ENCODE results near the gene LGALS7B.
"Not testable (repeated sequence)": the region's sequence is repeated elsewhere in the genome, so short reads cannot be mapped to it uniquely, and the experiment has no call there.

The LGALS7B gene

DNA sequence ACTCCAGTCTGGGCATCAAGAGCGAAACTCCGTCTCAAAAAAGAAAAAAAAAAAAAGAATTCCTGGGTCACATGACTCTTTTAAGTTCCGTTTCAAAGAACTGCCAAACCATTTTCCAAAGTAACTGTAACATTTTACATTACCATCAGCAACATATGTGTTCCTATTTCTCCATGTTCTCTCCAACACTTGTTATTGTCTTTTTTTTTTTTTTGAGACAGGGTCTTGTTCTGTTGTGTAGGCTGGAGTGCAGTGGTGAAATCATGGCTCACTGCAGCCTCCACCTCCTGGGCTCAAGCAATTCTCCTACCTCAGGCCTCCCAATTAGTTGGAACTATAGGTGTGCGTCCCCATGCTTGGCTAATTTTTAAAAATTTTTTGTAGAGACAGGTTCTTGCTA, 6.5 kb downstream of the LGALS7B start:
- Histone ChIP-seq H3K9me3 (ENCODE audit: insufficient read depth, low read length) (no peaks in the 10 kb centered on the region), H3K9me2 (replicated peaks; ENCODE audit: insufficient read depth, low read length) (no peaks in the 10 kb centered on the region), H3K9ac (ENCODE audit: low read length) (no peak overlapping the region), H3F3A (ENCODE audit: insufficient read depth) (no peaks in the 10 kb centered on the region), H2AFZ (ENCODE audit: low read depth, low read length, severe bottlenecking) (no peak overlapping the region), H3K79me2 (ENCODE audit: insufficient read depth, low read length) (no peaks in the 10 kb centered on the region), H4K20me1 (ENCODE audit: low read depth, low read length) (no peaks in the 10 kb centered on the region), H3K27ac (ENCODE audit: low read depth, low read length) (no peak overlapping the region), H3K4me3 (ENCODE audit: insufficient read depth, low read length, poor library complexity, severe bottlenecking) (no peak overlapping the region), H3K4me2 (ENCODE audit: low read depth, low read length, poor library complexity, severe bottlenecking) (no peak overlapping the region), H3K27me3 (ENCODE audit: low read length) (no peaks in the 10 kb centered on the region), H3K36me3 (ENCODE audit: low read length) (no peaks in the 10 kb centered on the region)
- TF ChIP-seq EZH2phosphoT487 (conservative IDR thresholded peaks at IDR 0.05; ENCODE audit: low read length): no peak
- TF ChIP-seq, protein P1, sequence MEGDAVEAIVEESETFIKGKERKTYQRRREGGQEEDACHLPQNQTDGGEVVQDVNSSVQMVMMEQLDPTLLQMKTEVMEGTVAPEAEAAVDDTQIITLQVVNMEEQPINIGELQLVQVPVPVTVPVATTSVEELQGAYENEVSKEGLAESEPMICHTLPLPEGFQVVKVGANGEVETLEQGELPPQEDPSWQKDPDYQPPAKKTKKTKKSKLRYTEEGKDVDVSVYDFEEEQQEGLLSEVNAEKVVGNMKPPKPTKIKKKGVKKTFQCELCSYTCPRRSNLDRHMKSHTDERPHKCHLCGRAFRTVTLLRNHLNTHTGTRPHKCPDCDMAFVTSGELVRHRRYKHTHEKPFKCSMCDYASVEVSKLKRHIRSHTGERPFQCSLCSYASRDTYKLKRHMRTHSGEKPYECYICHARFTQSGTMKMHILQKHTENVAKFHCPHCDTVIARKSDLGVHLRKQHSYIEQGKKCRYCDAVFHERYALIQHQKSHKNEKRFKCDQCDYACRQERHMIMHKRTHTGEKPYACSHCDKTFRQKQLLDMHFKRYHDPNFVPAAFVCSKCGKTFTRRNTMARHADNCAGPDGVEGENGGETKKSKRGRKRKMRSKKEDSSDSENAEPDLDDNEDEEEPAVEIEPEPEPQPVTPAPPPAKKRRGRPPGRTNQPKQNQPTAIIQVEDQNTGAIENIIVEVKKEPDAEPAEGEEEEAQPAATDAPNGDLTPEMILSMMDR (IDR thresholded peaks at IDR 0.05; ENCODE audit: insufficient read depth, low read length, poor library complexity, severe bottlenecking): no peak

DNA sequence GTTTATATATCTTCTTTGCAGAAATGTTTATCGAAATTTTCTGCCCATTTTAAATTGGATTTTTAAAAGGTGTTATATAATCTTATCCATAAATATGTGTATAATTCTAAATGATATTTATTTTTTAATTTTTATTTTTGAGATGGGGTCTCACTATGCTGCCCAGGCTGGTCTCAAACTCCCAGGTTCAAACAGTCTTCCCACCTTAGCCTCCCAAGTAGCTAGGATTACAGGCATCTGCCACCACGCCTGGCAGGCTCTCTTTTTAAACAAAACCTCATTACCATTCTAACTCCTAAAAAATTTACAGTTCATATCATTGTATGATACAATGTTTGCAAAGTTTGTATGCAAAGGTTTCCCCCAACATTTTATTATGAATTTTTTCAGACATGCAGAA, 7.2 kb downstream of the LGALS7B start:
- H3K79me2 ChIP-seq (ENCODE audit: insufficient read depth, low read length): no peaks in the 10 kb centered on the region
- H3K27me3 ChIP-seq (ENCODE audit: low read length): no peaks in the 10 kb centered on the region
- no peaks in the 10 kb centered on the region for H3F3A ChIP-seq (ENCODE audit: insufficient read depth)

DNA sequence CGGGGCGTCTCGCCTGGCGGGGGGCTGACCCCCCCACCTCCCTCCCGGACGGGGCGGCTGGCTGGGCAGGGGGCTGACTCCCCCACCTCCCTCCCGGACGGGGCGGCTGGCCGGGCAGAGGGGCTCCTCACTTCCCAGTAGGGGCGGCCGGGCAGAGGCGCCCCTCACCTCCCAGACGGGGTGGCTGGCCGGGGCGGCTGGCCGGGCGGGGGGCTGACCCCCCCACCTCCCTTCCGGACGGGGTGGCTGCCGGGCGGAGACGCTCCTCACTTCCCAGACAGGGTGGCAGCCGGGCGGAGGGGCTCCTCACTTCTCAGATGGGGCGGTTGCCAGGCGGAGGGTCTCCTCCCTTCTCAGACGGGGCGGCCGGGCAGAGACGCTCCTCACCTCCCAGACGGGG, 8.8 kb downstream of the LGALS7B start:
- not testable (repeated sequence) for H3K9me3 ChIP-seq (ENCODE audit: insufficient read depth, low read length); H4K20me1 ChIP-seq (ENCODE audit: low read depth, low read length); H3K9me2 ChIP-seq (replicated peaks; ENCODE audit: insufficient read depth, low read length); H3K27me3 ChIP-seq (ENCODE audit: low read length); H3F3A ChIP-seq (ENCODE audit: insufficient read depth); H3K9ac ChIP-seq (ENCODE audit: low read length); H3K4me3 ChIP-seq (ENCODE audit: insufficient read depth, low read length, poor library complexity, severe bottlenecking); H3K27ac ChIP-seq (ENCODE audit: low read depth, low read length); H3K36me3 ChIP-seq (ENCODE audit: low read length); H2AFZ ChIP-seq (ENCODE audit: low read depth, low read length, severe bottlenecking); H3K4me2 ChIP-seq (ENCODE audit: low read depth, low read length, poor library complexity, severe bottlenecking); H3K79me2 ChIP-seq (ENCODE audit: insufficient read depth, low read length)

More for the DNA sequence above, 7.2 kb downstream of the LGALS7B start:
- Histone ChIP-seq H3K4me3 (ENCODE audit: insufficient read depth, low read length, poor library complexity, severe bottlenecking) (no peak overlapping the region), H3K9me2 (replicated peaks; ENCODE audit: insufficient read depth, low read length) (no peaks in the 10 kb centered on the region), H2AFZ (ENCODE audit: low read depth, low read length, severe bottlenecking) (no peak overlapping the region), H4K20me1 (ENCODE audit: low read depth, low read length) (no peaks in the 10 kb centered on the region), H3K27ac (ENCODE audit: low read depth, low read length) (no peak overlapping the region), H3K9ac (ENCODE audit: low read length) (no peak overlapping the region), H3K36me3 (ENCODE audit: low read length) (no peaks in the 10 kb centered on the region), H3K4me2 (ENCODE audit: low read depth, low read length, poor library complexity, severe bottlenecking) (no peak overlapping the region), H3K9me3 (ENCODE audit: insufficient read depth, low read length) (no peaks in the 10 kb centered on the region)
- TF ChIP-seq EZH2phosphoT487 (conservative IDR thresholded peaks at IDR 0.05; ENCODE audit: low read length): no peak
- TF ChIP-seq, protein P1 (IDR thresholded peaks at IDR 0.05; ENCODE audit: insufficient read depth, low read length, poor library complexity, severe bottlenecking): no peak

DNA sequence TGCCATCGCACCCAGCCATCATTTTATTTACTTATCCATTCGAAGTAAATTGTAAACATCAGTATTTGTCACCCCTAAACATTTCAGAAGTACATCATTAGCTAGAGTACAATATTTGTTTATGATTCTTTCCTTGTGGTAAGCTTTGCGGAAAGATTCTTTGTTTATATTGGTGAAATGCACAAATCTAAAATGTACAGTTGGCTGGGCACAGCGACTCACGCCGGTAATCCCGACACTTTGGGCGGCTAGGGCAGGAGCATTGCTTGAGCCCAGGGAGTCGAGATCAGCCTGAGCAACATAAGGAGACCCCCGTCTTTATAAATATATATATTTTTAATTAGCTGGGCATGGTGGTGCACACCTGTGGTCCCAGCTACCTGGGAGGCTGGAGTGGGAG, 10.1 kb downstream of the LGALS7B start:
- no peak overlapping the region for H2AFZ ChIP-seq (ENCODE audit: low read depth, low read length, severe bottlenecking)
- no peak overlapping the region for H3K4me2 ChIP-seq (ENCODE audit: low read depth, low read length, poor library complexity, severe bottlenecking)
- no peaks in the 10 kb centered on the region for H3F3A ChIP-seq (ENCODE audit: insufficient read depth)
- no peak for TF ChIP-seq EZH2phosphoT487 (conservative IDR thresholded peaks at IDR 0.05; ENCODE audit: low read length)
- TF ChIP-seq, protein P1 (IDR thresholded peaks at IDR 0.05; ENCODE audit: insufficient read depth, low read length, poor library complexity, severe bottlenecking): no peak
- H3K9me3 ChIP-seq (ENCODE audit: insufficient read depth, low read length): no peaks in the 10 kb centered on the region
- H3K9me2 ChIP-seq (replicated peaks; ENCODE audit: insufficient read depth, low read length): no peaks in the 10 kb centered on the region
- H3K36me3 ChIP-seq (ENCODE audit: low read length): no peaks in the 10 kb centered on the region
- no peak overlapping the region for H3K27ac ChIP-seq (ENCODE audit: low read depth, low read length)
- no peak overlapping the region for H3K9ac ChIP-seq (ENCODE audit: low read length)
- no peaks in the 10 kb centered on the region for H4K20me1 ChIP-seq (ENCODE audit: low read depth, low read length)
- H3K4me3 ChIP-seq (ENCODE audit: insufficient read depth, low read length, poor library complexity, severe bottlenecking): no peak overlapping the region
- H3K79me2 ChIP-seq (ENCODE audit: insufficient read depth, low read length): no peaks in the 10 kb centered on the region
- no peaks in the 10 kb centered on the region for H3K27me3 ChIP-seq (ENCODE audit: low read length)
